Breast epithelium (tissue), 3 donors: ENCODE results near the gene U2AF2.

Source experiments
- POLR2A ChIP-seq: fragments of 450-650 bp; IDR thresholded peaks from one replicate; pipeline ENCODE4 v1.6.1; 2016; ENCODE audit warnings: antibody characterized with exemption, mild to moderate bottlenecking, moderate library complexity
- POLR2AphosphoS5 ChIP-seq, 3 donors: sonication (generic); formaldehyde crosslinking; IDR thresholded peaks; one replicate each; pipeline ENCODE4 v1.6.1; 2017; ENCODE audit warnings: antibody characterized with exemption in 3 of 3
- TF ChIP-seq, protein P1 (sequence below), 3 donors: fragments of 450-650 bp; IDR thresholded peaks; one replicate each; pipeline ENCODE4 v1.5.1; 2016 to 2017; ENCODE audit warnings: antibody characterized with exemption in 3 of 3, mild to moderate bottlenecking in 3 of 3, moderate library complexity in 3 of 3

DNA sequence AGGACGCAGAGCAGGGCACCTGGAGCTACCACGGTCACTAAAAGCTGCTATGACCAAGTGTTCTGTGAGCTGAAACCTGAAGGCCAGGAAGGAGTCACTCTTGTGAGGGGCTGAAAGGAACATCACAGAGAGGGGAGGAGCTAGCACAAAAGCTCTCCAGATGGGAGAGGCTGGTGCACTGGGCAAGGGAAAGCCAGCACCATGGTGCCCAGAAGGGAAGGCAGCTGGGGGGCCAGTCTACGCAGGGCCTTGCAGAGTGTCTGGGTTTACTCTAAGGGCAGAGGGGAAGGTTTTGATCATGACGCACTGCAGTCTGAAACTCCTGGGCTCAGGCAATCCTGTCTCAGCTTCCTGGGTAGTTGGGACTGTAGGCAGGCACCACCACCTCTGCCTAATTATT lies 18.1 kb upstream of the U2AF2 start:
- TF ChIP-seq POLR2AphosphoS5 (IDR thresholded peaks at IDR 0.05) (no peak), POLR2A (no peak)
- TF ChIP-seq, protein P1, sequence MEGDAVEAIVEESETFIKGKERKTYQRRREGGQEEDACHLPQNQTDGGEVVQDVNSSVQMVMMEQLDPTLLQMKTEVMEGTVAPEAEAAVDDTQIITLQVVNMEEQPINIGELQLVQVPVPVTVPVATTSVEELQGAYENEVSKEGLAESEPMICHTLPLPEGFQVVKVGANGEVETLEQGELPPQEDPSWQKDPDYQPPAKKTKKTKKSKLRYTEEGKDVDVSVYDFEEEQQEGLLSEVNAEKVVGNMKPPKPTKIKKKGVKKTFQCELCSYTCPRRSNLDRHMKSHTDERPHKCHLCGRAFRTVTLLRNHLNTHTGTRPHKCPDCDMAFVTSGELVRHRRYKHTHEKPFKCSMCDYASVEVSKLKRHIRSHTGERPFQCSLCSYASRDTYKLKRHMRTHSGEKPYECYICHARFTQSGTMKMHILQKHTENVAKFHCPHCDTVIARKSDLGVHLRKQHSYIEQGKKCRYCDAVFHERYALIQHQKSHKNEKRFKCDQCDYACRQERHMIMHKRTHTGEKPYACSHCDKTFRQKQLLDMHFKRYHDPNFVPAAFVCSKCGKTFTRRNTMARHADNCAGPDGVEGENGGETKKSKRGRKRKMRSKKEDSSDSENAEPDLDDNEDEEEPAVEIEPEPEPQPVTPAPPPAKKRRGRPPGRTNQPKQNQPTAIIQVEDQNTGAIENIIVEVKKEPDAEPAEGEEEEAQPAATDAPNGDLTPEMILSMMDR (IDR thresholded peaks at IDR 0.05), result no peak
